AG10803 (cell line): ENCODE data around the gene EVPLL.
"Not testable (repeated sequence)": the region's sequence is repeated elsewhere in the genome, so short reads cannot be mapped to it uniquely, and the experiment has no call there.

ENCODE experiments used
- DNase-seq: peaks from one replicate; pipeline ENCODE4 v3.0.0; 2010; ENCODE audit warnings: low read depth
- H3K4me3 ChIP-seq: 2 replicates; pipeline ENCODE4 v1.5.1; 2011; ENCODE audit warnings: mild to moderate bottlenecking, low read length, control low read depth
- CTCF ChIP-seq: conservative IDR thresholded peaks from 2 replicates; pipeline ENCODE4 v1.5.1; 2011; ENCODE audit warnings: mild to moderate bottlenecking, low read length, control low read depth, inconsistent platforms

Gene EVPLL

GRCh38 chr17:18364166-18364565 is 13.4 kb upstream of the EVPLL start:
- TF ChIP-seq CTCF, result no peak
- no peak overlapping the region for H3K4me3 ChIP-seq
- no peak for DNase-seq

GRCh38 chr17:18368946-18369345 is 8.6 kb upstream of the EVPLL start:
- DNase-seq, result no peak
- TF ChIP-seq CTCF, result no peak
- no peak overlapping the region for H3K4me3 ChIP-seq

GRCh38 chr17:18370761-18371160 is 6.8 kb upstream of the EVPLL start:
- no peak for TF ChIP-seq CTCF
- DNase-seq, result no peak
- no peak overlapping the region for H3K4me3 ChIP-seq

GRCh38 chr17:18371455-18371854 is 6.1 kb upstream of the EVPLL start:
- DNase-seq, result no peak
- no peak overlapping the region for H3K4me3 ChIP-seq
- TF ChIP-seq CTCF, result no peak

- not testable (repeated sequence) for DNase-seq
Observed at GRCh38 chr17:18373181-18373580, 4.4 kb upstream of the EVPLL start.

GRCh38 chr17:18374216-18374615 is 3.4 kb upstream of the EVPLL start:
- H3K4me3 ChIP-seq, result no peak overlapping the region
- TF ChIP-seq CTCF, result no peak
- DNase-seq, result no peak

More at GRCh38 chr17:18373181-18373580, 4.4 kb upstream of the EVPLL start:
- not testable (repeated sequence) for H3K4me3 ChIP-seq

- no peak overlapping the region for H3K4me3 ChIP-seq
Observed at GRCh38 chr17:18378205-18378505, 577 bp downstream of the EVPLL start.

GRCh38 chr17:18378614-18379013 is 1.0 kb downstream of the EVPLL start:
- DNase-seq, result peak; percentile 33
- not testable (repeated sequence) for H3K4me3 ChIP-seq

More at GRCh38 chr17:18378205-18378505, 577 bp downstream of the EVPLL start:
- DNase-seq, result no peak
- no peak for TF ChIP-seq CTCF
